ENCODE results near the gene PCNX3.

PCNX3 gene

GRCh38 chr11:65618763-65619162, 3.2 kb downstream of the PCNX3 start:
- TF ChIP-seq CTCF (IDR thresholded peaks at IDR 0.05; ENCODE audit: extremely low read depth, insufficient read depth, missing control alignments): no peak
- no peak for DNase-seq (ENCODE audit: low spot score)
- in situ Hi-C loops (cut with MboI; ENCODE audit: low pct_unique_long_range_greater_than_20kb, low sequenced_read_pairs, unreplicated experiment): no loop called here

- no peak for TF ChIP-seq CTCF (IDR thresholded peaks at IDR 0.05; ENCODE audit: extremely low read depth, insufficient read depth, missing control alignments)
- DNase-seq (ENCODE audit: low spot score): no peak
Measured at GRCh38 chr11:65619281-65619928, 3.8 kb downstream of the PCNX3 start.

GRCh38 chr11:65620666-65621065, 5.1 kb downstream of the PCNX3 start:
- in situ Hi-C loops (cut with MboI; ENCODE audit: low pct_unique_long_range_greater_than_20kb, low sequenced_read_pairs, unreplicated experiment): no loop called here
- no peak for TF ChIP-seq CTCF (IDR thresholded peaks at IDR 0.05; ENCODE audit: extremely low read depth, insufficient read depth, missing control alignments)
- DNase-seq (ENCODE audit: low spot score): no peak

More at GRCh38 chr11:65619281-65619928, 3.8 kb downstream of the PCNX3 start:
- in situ Hi-C loops (cut with MboI; ENCODE audit: low pct_unique_long_range_greater_than_20kb, low sequenced_read_pairs, unreplicated experiment): no loop called here

- in situ Hi-C loops (cut with MboI; ENCODE audit: low pct_unique_long_range_greater_than_20kb, low sequenced_read_pairs, unreplicated experiment): no loop called here
- TF ChIP-seq CTCF (IDR thresholded peaks at IDR 0.05; ENCODE audit: extremely low read depth, insufficient read depth, missing control alignments): no peak
- no peak for DNase-seq (ENCODE audit: low spot score)
Measured at GRCh38 chr11:65621460-65621859, 5.9 kb downstream of the PCNX3 start.

- no peak for TF ChIP-seq CTCF (IDR thresholded peaks at IDR 0.05; ENCODE audit: extremely low read depth, insufficient read depth, missing control alignments)
- DNase-seq (ENCODE audit: low spot score): no peak
- in situ Hi-C loops (cut with MboI; ENCODE audit: low pct_unique_long_range_greater_than_20kb, low sequenced_read_pairs, unreplicated experiment): no loop called here
Measured at GRCh38 chr11:65622011-65622410, 6.4 kb downstream of the PCNX3 start.

- no peak for TF ChIP-seq CTCF (IDR thresholded peaks at IDR 0.05; ENCODE audit: extremely low read depth, insufficient read depth, missing control alignments)
- no peak for DNase-seq (ENCODE audit: low spot score)
- in situ Hi-C loops (cut with MboI; ENCODE audit: low pct_unique_long_range_greater_than_20kb, low sequenced_read_pairs, unreplicated experiment): no loop called here
Measured at GRCh38 chr11:65623177-65623576, 7.6 kb downstream of the PCNX3 start.
